Endothelial cell of umbilical vein (primary cell): ENCODE results near the gene LMCD1. TPM values are rescaled to one million over a fixed set of nuclear protein-coding genes. Genes with fewer than 3 reads are reported as not detected.

Source experiments
- BruUV-seq: library from RNA; stranded (reverse); fragments of 400-500 nt; replicated peaks from 2 replicates; lab custom pipeline; 2021; lab: Mats Ljungman, UMichigan
- CTCF ChIA-PET: fragments of 300-600, 350-600 bp; sonication (Branson Sonifier 250); formaldehyde crosslinking; loops from one replicate; lab custom pipeline; 2021; ENCODE audit warnings: antibody characterized with exemption, inconsistent platforms; lab: Charles Lee
- POLR2A ChIA-PET: fragments of 300-600, 350-600 bp; sonication (Branson Sonifier 250); formaldehyde crosslinking; loops from one replicate; lab custom pipeline; 2021; ENCODE audit warnings: antibody characterized with exemption, inconsistent platforms; lab: Charles Lee
- DNase-seq: peaks from one replicate; pipeline ENCODE4 v3.0.0-alpha.2; 2011; ENCODE audit warnings: low read depth, low spot score
- FAIRE-seq: peaks from 2 replicates; lab custom pipeline; 2011; peaks lifted over from hg19 to GRCh38; lab: Jason Lieb, UNC
- H2AFZ ChIP-seq: 2 replicates; pipeline ENCODE4 v1.6.0; 2012; ENCODE audit warnings: low read depth, low read length, control low read depth, inconsistent platforms
- H3K27ac ChIP-seq: 2 replicates; pipeline ENCODE4 v1.5.1; 2011; ENCODE audit warnings: low read depth, mild to moderate bottlenecking, control low read depth, low read length, moderate library complexity; ENCODE audit not compliant: insufficient read depth
- H3K27me3 ChIP-seq, 2 experiments: 2 replicates each; pipeline versions ENCODE4 v1.6.0 to v1.6.1; 2011; ENCODE audit warnings: low read length in 2 of 2, mixed read lengths in 1 of 2; ENCODE audit not compliant: control insufficient read depth in 2 of 2, insufficient read depth in 2 of 2
- H3K36me3 ChIP-seq, 2 experiments: 2 replicates in 1 of 2; 3 replicates in 1 of 2; pipeline ENCODE4 v1.5.1; 2011; ENCODE audit warnings: low read length in 2 of 2, mild to moderate bottlenecking in 1 of 2, moderate library complexity in 1 of 2; ENCODE audit not compliant: control insufficient read depth in 2 of 2, insufficient read depth in 2 of 2; ENCODE audit errors: extremely low read depth in 1 of 2
- H3K4me1 ChIP-seq: 3 replicates; pipeline ENCODE4 v1.5.1; 2011; ENCODE audit warnings: mild to moderate bottlenecking, low read length; ENCODE audit not compliant: control insufficient read depth, insufficient read depth; ENCODE audit errors: extremely low read depth
- H3K4me2 ChIP-seq: 2 replicates; pipeline ENCODE4 v1.6.1; 2011; ENCODE audit warnings: low read length, control low read depth, mixed read lengths; ENCODE audit not compliant: insufficient read depth
- H3K4me3 ChIP-seq, 3 experiments: fragments of 200-600 bp in 1 of 3; sonication (generic), shearing (Covaris generic) in 1 of 3; replicated peaks in 1 of 3; 2 replicates each; pipeline ENCODE4 v1.5.1; 2011 to 2016; ENCODE audit warnings: control low read depth in 3 of 3, low read length in 3 of 3, mild to moderate bottlenecking in 2 of 3, inconsistent platforms in 1 of 3, low read depth in 1 of 3, moderate library complexity in 1 of 3; ENCODE audit not compliant: insufficient read depth in 1 of 3
- H3K79me2 ChIP-seq: 2 replicates; pipeline ENCODE4 v1.6.0; 2012; ENCODE audit warnings: low read length, inconsistent platforms; ENCODE audit not compliant: control insufficient read depth, insufficient read depth
- H3K9ac ChIP-seq: replicated peaks from 2 replicates; pipeline ENCODE3; 2011; ENCODE audit warnings: low read length, control low read depth; ENCODE audit not compliant: insufficient read depth; ENCODE audit errors: extremely low read depth
- H3K9me1 ChIP-seq: replicated peaks from 3 replicates; pipeline ENCODE4 v1.6.0; 2011; ENCODE audit warnings: mild to moderate bottlenecking, low read length; ENCODE audit not compliant: control insufficient read depth, insufficient read depth; ENCODE audit errors: extremely low read depth
- H3K9me3 ChIP-seq: replicated peaks from 2 replicates; pipeline ENCODE4 v1.5.1; 2012; ENCODE audit warnings: low read length, inconsistent platforms; ENCODE audit not compliant: control insufficient read depth, insufficient read depth
- H4K20me1 ChIP-seq: replicated peaks from 2 replicates; pipeline ENCODE3; 2011; ENCODE audit warnings: mild to moderate bottlenecking, low read length; ENCODE audit not compliant: control insufficient read depth, insufficient read depth; ENCODE audit errors: extremely low read depth
- CTCF ChIP-seq, 2 donors: IDR thresholded peaks; 1 replicate in 1 of 2; 2 replicates in 1 of 2; pipeline ENCODE4 v1.5.1; 2011; ENCODE audit warnings: low read length in 2 of 2, mild to moderate bottlenecking in 2 of 2, moderate library complexity in 2 of 2, control low read depth in 1 of 2, inconsistent platforms in 1 of 2, low read depth in 1 of 2; ENCODE audit not compliant: insufficient read depth in 1 of 2; ENCODE audit errors: extremely low read depth in 1 of 2
- EZH2 ChIP-seq: IDR thresholded peaks from 2 replicates; pipeline ENCODE4 v1.6.1; 2012; ENCODE audit warnings: borderline replicate concordance, low read depth, mild to moderate bottlenecking, moderate library complexity, low read length, inconsistent platforms; ENCODE audit not compliant: severe bottlenecking
- FOS ChIP-seq: IDR thresholded peaks from 2 replicates; pipeline ENCODE4 v1.6.1; 2011; ENCODE audit warnings: mild to moderate bottlenecking, low read length, moderate library complexity, borderline replicate concordance; ENCODE audit not compliant: insufficient read depth
- GATA2 ChIP-seq: IDR thresholded peaks from 2 replicates; pipeline ENCODE4 v1.7.0; 2011; ENCODE audit warnings: low read depth, mild to moderate bottlenecking, moderate library complexity, mixed read lengths, low read length; ENCODE audit not compliant: insufficient read length, insufficient read depth
- JUN ChIP-seq: IDR thresholded peaks from 2 replicates; pipeline ENCODE4 v1.6.1; 2011; ENCODE audit warnings: borderline replicate concordance, low read depth; ENCODE audit not compliant: insufficient read length, insufficient read depth
- MAX ChIP-seq: IDR thresholded peaks from 2 replicates; pipeline ENCODE4 v1.6.1; 2011; ENCODE audit not compliant: insufficient read depth, insufficient read length
- MYC ChIP-seq: IDR thresholded peaks from one replicate; pipeline ENCODE4 v1.6.1; 2011; ENCODE audit warnings: mild to moderate bottlenecking, low read depth, low read length
- POLR2A ChIP-seq: IDR thresholded peaks from 2 replicates; pipeline ENCODE4 v1.6.1; 2012; ENCODE audit warnings: low read depth, mild to moderate bottlenecking, control low read depth, low read length
- POLR2AphosphoS5 ChIP-seq: IDR thresholded peaks from 2 replicates; pipeline ENCODE4 v1.6.1; 2012; ENCODE audit warnings: low read depth, mild to moderate bottlenecking, control low read depth, low read length, moderate library complexity; ENCODE audit not compliant: insufficient read depth
- dilution Hi-C: fragments of 300-500 bp; cut with MboI; formaldehyde crosslinking; loops from one replicate; pipeline ENCODE4 v1.15.0; 2019; ENCODE audit warnings: low sequenced_read_pairs; ENCODE audit not compliant: extremely low pct_ligation_motif_present
- intact Hi-C: fragments of 100-400 bp; cut with micrococcal nuclease; formaldehyde crosslinking; loops from one replicate; pipeline ENCODE4 v1.10.0; 2022
- polyA plus RNA-seq, 4 experiments: library from polyadenylated mRNA; depleted of rRNA in 3 of 4; stranded (reverse) in 3 of 4; unstranded in 1 of 4; fragments of >200 nt; gene quantifications; 2 replicates each; pipeline versions ENCODE4 v1.2.1 to v1.2.3, GENCODE V29; 2011 to 2012; ENCODE audit warnings: missing spikeins in 1 of 4
- total RNA-seq: library from RNA; stranded (reverse); gene quantifications from 2 replicates; pipeline ENCODE4 v1.2.3, GENCODE V29; 2021

Gene LMCD1
- total and polyA plus RNA-seq, 2 donors (not counting 3 experiments of a cell fraction or from before 2014, with no cell fraction given), result 7.6 to 14.5 TPM

- Histone ChIP-seq H3K9me1 (no peaks in the 10 kb centered on the region), H3K4me3 (no peak overlapping the region), H3K27me3 (no peaks in the 10 kb centered on the region), H4K20me1 (no peaks in the 10 kb centered on the region), H2AFZ (no peak overlapping the region), H3K79me2 (no peaks in the 10 kb centered on the region), H3K4me2 (no peak overlapping the region), H3K9ac (no peak overlapping the region), H3K4me1 (peaks cover 32% of the 10 kb centered on the region), H3K27ac (no peak overlapping the region), H3K36me3 (no peaks in the 10 kb centered on the region), H3K9me3 (no peaks in the 10 kb centered on the region)
- ChIA-PET CTCF (interaction anchor here (0.6 to 9.5 kb wide), 5 partner anchors 10 to 837 kb away, joined by 3 to 114 read pairs (median 4); no protein-coding TSS in a partner anchor), POLR2A (no interaction called here)
- DNase-seq (peak; percentile 79), FAIRE-seq (no peak)
- intact Hi-C loops, result no loop called here
- TF ChIP-seq MAX (no peak), MYC (no peak), JUN (no peak), FOS (no peak), GATA2 (no peak), EZH2 (no peak), CTCF (IDR thresholded peaks at IDR 0.05; ENCODE audit: extremely low read depth in 1 of 2, insufficient read depth in 1 of 2, low read depth in 1 of 2, low read length in 2 of 2) (no peak), POLR2AphosphoS5 (no peak), POLR2A (no peak)
- no TSS peak for BruUV-seq
- dilution Hi-C loops, result no loop called here
These were observed 2.4 kb upstream of the LMCD1 start for GRCh38 chr3:8499181-8499611.
